Measurements from ENCODE around the gene NAA35. TPM values are rescaled to one million over a fixed set of nuclear protein-coding genes. Genes with fewer than 3 reads are reported as not detected.

Gene NAA35
- total RNA-seq (10 to 100 TPM; 18.2 to 28.6 (median 26.0) TPM), polyA plus RNA-seq (10 to 100 TPM; 14.4 to 17.6 TPM), total RNA-seq (38.2 reads per million, percentile 65 among the genes with 10 or more reads in this experiment)

DNA sequence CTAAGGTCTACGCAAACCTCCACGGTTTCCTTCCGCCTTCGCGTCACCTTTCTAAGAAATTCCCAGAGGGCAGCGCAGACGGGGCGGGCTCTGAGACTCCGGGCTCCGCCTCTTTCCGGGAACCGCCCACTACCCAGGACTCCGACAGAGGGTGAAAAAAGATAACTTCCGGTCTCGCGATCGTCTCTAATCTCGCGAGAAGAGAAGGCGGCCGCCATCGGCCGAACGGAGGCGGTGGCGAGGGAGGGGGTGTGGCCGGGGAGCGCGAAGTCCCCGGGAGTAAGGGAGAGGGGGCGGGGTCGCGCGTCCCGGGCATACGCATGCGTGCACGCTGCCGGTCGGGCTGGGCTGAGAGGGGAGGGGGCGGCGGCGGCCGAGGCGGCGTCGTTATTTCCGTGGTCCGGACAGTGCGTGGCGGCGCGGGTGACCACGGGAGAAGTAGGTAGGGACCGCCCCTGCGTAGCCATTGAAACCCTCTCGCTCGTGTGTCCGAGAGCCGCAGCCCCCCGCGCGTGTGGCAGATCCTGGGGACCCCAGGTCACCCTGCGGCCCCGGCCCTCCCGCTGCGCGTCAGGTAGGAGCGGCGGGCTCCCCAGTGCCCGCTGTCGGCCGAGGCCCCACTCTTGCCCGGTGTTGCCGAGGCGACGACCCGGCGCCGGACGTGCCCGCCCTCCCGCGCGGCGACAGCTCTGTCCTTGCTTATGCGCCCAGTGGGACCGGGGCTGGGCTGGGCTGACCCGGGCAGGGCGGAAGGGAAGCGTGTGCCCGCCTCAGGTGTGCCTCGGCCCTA lies at the start of gene NAA35:
TSS of gene NAA35 (plus strand) at position 315 of the 790 bp plus-strand sequence. CDS start 1,014 bp downstream, outside the sequence.
- peak within 1 kb of the TSS; percentile 75 for H3K4me3 ChIP-seq (ENCODE audit: low read length)
- Mint-ChIP-seq H3K4me1 (peaks cover 0 to 21% (median 12%) of the 10 kb centered on the region in 7 donors), H3K36me3 (peaks cover 0 to 16% (median 11%) of the 10 kb centered on the region in 5 donors), H3K27me3 (peaks cover 0 to 3% (median 0%) of the 10 kb centered on the region in 5 donors), H3K4me3 (peak within 1 kb of the TSS in 6 of 10 donors; percentile 83 to 95 (median 90)), H3K27ac (peak within 1 kb of the TSS in 8 of 9 donors; percentile 90 to 97 (median 95)), H3K9me3 (no peaks in the 10 kb centered on the region)
- ChIA-PET CTCF (no interaction called here), POLR2A (interaction anchor here (0.7 to 1.4 kb wide), 6 partner anchors 11 to 1961 kb away, joined by 3 to 9 read pairs (median 4); partner anchors contain the start of genes HNRNPK and RMI1)
- H3K9me3 ChIP-seq (ENCODE audit: control insufficient read depth in 2 of 3, low read length in 3 of 3): no peaks in the 10 kb centered on the region
- peaks cover 0 to 14% (median 0%) of the 10 kb centered on the region in 3 experiments for H3K36me3 ChIP-seq (ENCODE audit: control insufficient read depth in 2 of 3, insufficient read depth in 3 of 3, low read length in 3 of 3)
- peak; percentile 95 to 99 (median 99) for DNase-seq
- intact Hi-C loops (cut with micrococcal nuclease): loop anchor here (1.0 to 10.0 kb wide), 10 partner anchors 27 to 1961 kb away; partner anchors contain the start of genes ISCA1 (in 2 of the 2), TUT7 (in 2 of the 2), GAS1 (in 1 of the 2) and GOLM1 (in 1 of the 2)
- H3K4me1 ChIP-seq (ENCODE audit: control insufficient read depth in 2 of 2, insufficient read depth in 2 of 2, low read length in 2 of 2): peaks cover 25 to 26% of the 10 kb centered on the region in 2 donors
- ATAC-seq: peak; percentile 94
- peak within 1 kb of the TSS; percentile 96 for H3K27ac ChIP-seq (ENCODE audit: low read depth, low read length)
- no peaks in the 10 kb centered on the region for H3K27me3 ChIP-seq (ENCODE audit: control insufficient read depth in 2 of 2, insufficient read depth in 2 of 2, low read length in 2 of 2)

DNA sequence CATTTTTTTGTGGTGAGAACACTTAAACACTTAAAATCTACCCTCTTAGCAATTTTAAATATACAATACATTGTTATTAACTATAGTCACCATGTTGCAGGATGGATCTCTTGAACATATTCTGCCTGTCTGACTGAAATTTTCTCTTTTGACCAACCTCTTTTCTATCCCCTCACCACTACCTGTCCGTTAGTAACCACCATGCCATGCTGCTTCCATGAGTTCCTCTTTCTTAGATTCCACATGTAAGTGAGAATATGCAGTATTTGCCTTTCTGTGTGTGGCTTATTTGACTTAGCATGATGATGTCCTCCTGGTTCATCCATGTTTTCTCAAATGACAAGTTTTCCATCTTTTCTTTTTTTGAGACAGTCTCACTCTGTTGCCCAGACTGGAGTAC lies 48.5 kb upstream of the NAA35 start:
- Histone ChIP-seq H3K9me3 (ENCODE audit: control insufficient read depth in 2 of 3, low read length in 3 of 3) (no peaks in the 10 kb centered on the region), H3K4me1 (ENCODE audit: control insufficient read depth in 2 of 2, insufficient read depth in 2 of 2, low read length in 2 of 2) (no peaks in the 10 kb centered on the region), H3K27me3 (ENCODE audit: control insufficient read depth in 2 of 2, insufficient read depth in 2 of 2, low read length in 2 of 2) (no peaks in the 10 kb centered on the region), H3K36me3 (ENCODE audit: control insufficient read depth in 2 of 3, insufficient read depth in 3 of 3, low read length in 3 of 3) (no peaks in the 10 kb centered on the region), H3K4me3 (ENCODE audit: low read length) (no peak overlapping the region), H3K27ac (ENCODE audit: low read depth, low read length) (no peak overlapping the region)
- Mint-ChIP-seq H3K4me3 (no peak overlapping the region), H3K27ac (peak overlapping the region in 1 of 9 donors; percentile 36), H3K9me3 (peaks cover 0 to 18% (median 7%) of the 10 kb centered on the region in 11 donors), H3K27me3 (peaks cover 0 to 8% (median 0%) of the 10 kb centered on the region in 5 donors), H3K36me3 (peaks cover 0 to 32% (median 11%) of the 10 kb centered on the region in 5 donors), H3K4me1 (peaks cover 0 to under 1% (median 0%) of the 10 kb centered on the region in 7 donors)
- no peak for DNase-seq
- ChIA-PET POLR2A (no interaction called here), CTCF (no interaction called here)
- intact Hi-C loops (cut with micrococcal nuclease): no loop called here
- ATAC-seq: no peak

DNA sequence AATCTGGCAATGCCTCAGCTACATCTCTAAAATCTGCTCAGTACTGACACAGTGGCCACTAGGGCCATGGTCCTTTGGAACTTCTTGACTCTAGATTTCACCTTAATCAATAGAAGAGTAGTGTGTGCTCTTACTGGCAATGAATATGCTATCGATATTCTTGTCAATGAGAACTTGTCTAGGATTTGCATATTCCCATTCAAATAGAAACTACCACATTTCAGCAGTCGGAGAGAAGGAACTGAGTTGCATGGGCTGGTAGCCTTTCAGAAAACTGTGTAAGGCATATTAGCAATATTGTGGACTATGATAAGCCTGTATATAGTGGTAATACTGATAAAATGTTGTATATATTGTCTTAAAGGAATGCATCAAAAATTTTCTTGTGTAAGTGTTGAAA lies 45.3 kb upstream of the NAA35 start:
- Histone ChIP-seq H3K27me3 (ENCODE audit: control insufficient read depth in 2 of 2, insufficient read depth in 2 of 2, low read length in 2 of 2) (no peaks in the 10 kb centered on the region), H3K9me3 (ENCODE audit: control insufficient read depth in 2 of 3, low read length in 3 of 3) (no peaks in the 10 kb centered on the region), H3K27ac (ENCODE audit: low read depth, low read length) (no peak overlapping the region), H3K4me1 (ENCODE audit: control insufficient read depth in 2 of 2, insufficient read depth in 2 of 2, low read length in 2 of 2) (no peaks in the 10 kb centered on the region), H3K4me3 (ENCODE audit: low read length) (no peak overlapping the region), H3K36me3 (ENCODE audit: control insufficient read depth in 2 of 3, insufficient read depth in 3 of 3, low read length in 3 of 3) (no peaks in the 10 kb centered on the region)
- Mint-ChIP-seq H3K9me3 (peaks cover 0 to 18% (median 6%) of the 10 kb centered on the region in 11 donors), H3K4me3 (no peak overlapping the region), H3K27me3 (peaks cover 0 to 4% (median 0%) of the 10 kb centered on the region in 5 donors), H3K27ac (no peak overlapping the region), H3K36me3 (peaks cover 0 to 26% (median 9%) of the 10 kb centered on the region in 5 donors), H3K4me1 (peaks cover 0 to 5% (median 4%) of the 10 kb centered on the region in 7 donors)
- DNase-seq: no peak
- POLR2A ChIA-PET: no interaction called here
- ATAC-seq: no peak
- intact Hi-C loops (cut with micrococcal nuclease): no loop called here
- CTCF ChIA-PET: no interaction called here

- H3K4me3 ChIP-seq (ENCODE audit: low read length): no peak overlapping the region
- ATAC-seq (no peak), DNase-seq (no peak)
- H3K4me1 ChIP-seq (ENCODE audit: control insufficient read depth in 2 of 2, insufficient read depth in 2 of 2, low read length in 2 of 2): no peaks in the 10 kb centered on the region
- Mint-ChIP-seq H3K27me3 (peaks cover 0 to 7% (median 0%) of the 10 kb centered on the region in 5 donors), H3K27ac (no peak overlapping the region), H3K36me3 (peaks cover 0 to 17% (median 5%) of the 10 kb centered on the region in 5 donors), H3K9me3 (peaks cover 0 to 5% (median 0%) of the 10 kb centered on the region in 11 donors), H3K4me3 (no peak overlapping the region), H3K4me1 (peaks cover 0 to 5% (median 4%) of the 10 kb centered on the region in 7 donors)
- no peaks in the 10 kb centered on the region for H3K27me3 ChIP-seq (ENCODE audit: control insufficient read depth in 2 of 2, insufficient read depth in 2 of 2, low read length in 2 of 2)
- intact Hi-C loops (cut with micrococcal nuclease): no loop called here
- H3K36me3 ChIP-seq (ENCODE audit: control insufficient read depth in 2 of 3, insufficient read depth in 3 of 3, low read length in 3 of 3): no peaks in the 10 kb centered on the region
- POLR2A ChIA-PET: no interaction called here
- CTCF ChIA-PET: no interaction called here
- H3K27ac ChIP-seq (ENCODE audit: low read depth, low read length): no peak overlapping the region
- no peaks in the 10 kb centered on the region for H3K9me3 ChIP-seq (ENCODE audit: control insufficient read depth in 2 of 3, low read length in 3 of 3)
These were observed 43.1 kb upstream of the NAA35 start for GRCh38 chr9:85897848-85898247.

DNA sequence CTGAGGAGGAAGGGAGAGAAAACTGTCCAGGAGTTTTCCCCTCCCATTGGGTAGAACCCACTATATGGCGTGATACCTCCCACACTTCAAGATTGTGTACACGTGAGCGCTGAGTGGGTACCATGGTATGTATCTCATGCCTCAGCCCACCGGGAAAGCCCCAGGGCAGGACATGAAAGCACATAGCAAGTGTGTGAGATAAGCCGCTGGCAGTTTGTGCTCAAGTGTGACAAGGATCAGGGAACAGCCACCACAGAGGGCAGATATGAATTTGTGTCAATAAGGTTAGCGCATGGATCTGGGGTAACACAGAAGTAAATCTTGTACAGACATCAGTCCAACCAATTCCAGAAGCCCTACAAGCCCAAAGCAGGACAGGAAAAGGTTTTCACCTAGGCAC lies 42.6 kb upstream of the NAA35 start:
- ChIA-PET POLR2A (no interaction called here), CTCF (no interaction called here)
- H3K4me3 Mint-ChIP-seq: no peak overlapping the region
- peaks cover 0 to 7% (median 0%) of the 10 kb centered on the region in 5 donors for H3K27me3 Mint-ChIP-seq
- peak overlapping the region in 1 of 9 donors; percentile 39 for H3K27ac Mint-ChIP-seq
- DNase-seq: no peak
- H3K4me3 ChIP-seq (ENCODE audit: low read length): no peak overlapping the region
- H3K9me3 Mint-ChIP-seq: peaks cover 0 to 5% (median 0%) of the 10 kb centered on the region in 11 donors
- H3K9me3 ChIP-seq (ENCODE audit: control insufficient read depth in 2 of 3, low read length in 3 of 3): no peaks in the 10 kb centered on the region
- no peak overlapping the region for H3K27ac ChIP-seq (ENCODE audit: low read depth, low read length)
- no peaks in the 10 kb centered on the region for H3K36me3 ChIP-seq (ENCODE audit: control insufficient read depth in 2 of 3, insufficient read depth in 3 of 3, low read length in 3 of 3)
- no peaks in the 10 kb centered on the region for H3K27me3 ChIP-seq (ENCODE audit: control insufficient read depth in 2 of 2, insufficient read depth in 2 of 2, low read length in 2 of 2)
- no peak for ATAC-seq
- intact Hi-C loops (cut with micrococcal nuclease): no loop called here
- peaks cover 0 to 14% (median 5%) of the 10 kb centered on the region in 5 donors for H3K36me3 Mint-ChIP-seq
- peaks cover 0 to 5% (median 4%) of the 10 kb centered on the region in 7 donors for H3K4me1 Mint-ChIP-seq
- no peaks in the 10 kb centered on the region for H3K4me1 ChIP-seq (ENCODE audit: control insufficient read depth in 2 of 2, insufficient read depth in 2 of 2, low read length in 2 of 2)

DNA sequence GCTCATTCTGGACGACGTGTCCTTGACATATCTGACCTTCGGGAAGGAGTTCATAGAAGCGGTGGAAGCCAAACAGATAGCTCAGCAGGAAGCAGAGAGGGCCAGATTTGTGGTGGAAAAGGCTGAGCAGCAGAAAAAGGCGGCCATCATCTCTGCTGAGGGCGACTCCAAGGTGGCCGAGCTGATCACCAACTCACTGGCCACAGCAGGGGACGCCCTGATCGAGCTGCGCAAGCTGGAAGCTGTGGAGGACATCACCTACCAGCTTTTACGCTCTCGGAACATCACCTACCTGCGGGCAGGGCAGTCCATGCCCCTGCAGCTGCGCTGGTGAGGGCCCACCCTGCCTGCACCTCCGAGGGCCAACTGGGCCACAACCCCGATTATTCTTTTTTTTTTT lies 41.6 kb upstream of the NAA35 start:
- intact Hi-C loops (cut with micrococcal nuclease): no loop called here
- POLR2A ChIA-PET: no interaction called here
- Histone ChIP-seq H3K9me3 (ENCODE audit: control insufficient read depth in 2 of 3, low read length in 3 of 3) (no peaks in the 10 kb centered on the region), H3K4me3 (ENCODE audit: low read length) (no peak overlapping the region), H3K27ac (ENCODE audit: low read depth, low read length) (no peak overlapping the region), H3K27me3 (ENCODE audit: control insufficient read depth in 2 of 2, insufficient read depth in 2 of 2, low read length in 2 of 2) (no peaks in the 10 kb centered on the region), H3K4me1 (ENCODE audit: control insufficient read depth in 2 of 2, insufficient read depth in 2 of 2, low read length in 2 of 2) (no peaks in the 10 kb centered on the region), H3K36me3 (ENCODE audit: control insufficient read depth in 2 of 3, insufficient read depth in 3 of 3, low read length in 3 of 3) (no peaks in the 10 kb centered on the region)
- H3K4me1 Mint-ChIP-seq: peaks cover 0 to 5% (median 4%) of the 10 kb centered on the region in 7 donors
- DNase-seq (no peak), ATAC-seq (no peak)
- no peak overlapping the region for H3K27ac Mint-ChIP-seq
- peaks cover 0 to 13% (median 0%) of the 10 kb centered on the region in 5 donors for H3K27me3 Mint-ChIP-seq
- no peak overlapping the region for H3K4me3 Mint-ChIP-seq
- peaks cover 0 to 5% (median 0%) of the 10 kb centered on the region in 11 donors for H3K9me3 Mint-ChIP-seq
- H3K36me3 Mint-ChIP-seq: peaks cover 0 to 14% (median 4%) of the 10 kb centered on the region in 5 donors
- CTCF ChIA-PET: no interaction called here
